T-helper 1 cell (primary cell): Measurements from ENCODE around the gene ST6GALNAC6.
"Not testable (repeated sequence)": the region's sequence is repeated elsewhere in the genome, so short reads cannot be mapped to it uniquely, and the experiment has no call there.

Source experiments
- DNase-seq, 5 donors: peaks; one replicate each; pipeline ENCODE4 v3.0.0-alpha.2; 2012 to 2020

Gene ST6GALNAC6

DNA sequence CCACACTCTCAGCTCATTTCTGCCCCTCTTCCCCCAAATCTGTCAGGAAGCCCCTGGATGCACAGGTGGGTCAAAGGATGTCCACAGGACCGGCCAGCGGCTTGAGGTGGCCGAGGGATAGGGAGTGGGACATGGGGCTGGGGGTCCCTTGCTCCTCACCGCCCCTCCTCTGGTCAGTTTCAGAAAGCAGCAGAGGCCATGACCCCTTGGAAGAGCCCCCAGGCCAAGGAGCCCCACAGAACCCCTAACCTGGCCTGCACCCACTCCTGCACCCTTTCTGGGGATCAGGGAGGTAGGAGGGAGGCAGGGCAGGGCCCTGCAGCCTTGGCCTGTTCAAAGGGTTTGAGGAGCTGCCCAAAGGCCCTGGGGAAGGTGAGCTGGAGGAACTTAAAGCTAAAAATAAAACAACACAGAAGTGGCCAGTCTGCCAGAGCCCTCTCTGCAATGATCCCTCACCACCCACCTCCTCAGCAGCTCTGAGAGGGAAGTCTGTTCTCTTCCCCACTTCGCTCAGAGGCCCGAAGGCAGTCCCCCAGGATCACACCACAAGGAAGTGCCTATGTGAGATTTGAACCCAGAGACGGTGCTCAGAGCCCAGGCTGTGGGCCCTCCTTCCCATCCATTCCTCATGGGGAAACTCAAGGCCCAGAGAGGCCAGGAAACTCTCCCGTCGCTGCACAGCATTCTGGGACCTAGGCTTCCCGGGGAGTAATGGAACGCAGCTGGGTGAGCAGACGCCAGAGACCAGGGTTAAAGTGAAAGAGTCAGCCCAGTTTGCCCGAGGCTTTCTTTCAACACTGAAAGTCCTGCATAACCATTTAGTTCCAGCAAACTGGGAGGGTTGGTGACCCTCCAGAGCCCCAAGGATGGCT, 45.9 kb downstream of the ST6GALNAC6 start:
- DNase-seq: no peak

GRCh38 chr9:127852829-127853228, 46.6 kb downstream of the ST6GALNAC6 start:
- DNase-seq: no peak

DNA sequence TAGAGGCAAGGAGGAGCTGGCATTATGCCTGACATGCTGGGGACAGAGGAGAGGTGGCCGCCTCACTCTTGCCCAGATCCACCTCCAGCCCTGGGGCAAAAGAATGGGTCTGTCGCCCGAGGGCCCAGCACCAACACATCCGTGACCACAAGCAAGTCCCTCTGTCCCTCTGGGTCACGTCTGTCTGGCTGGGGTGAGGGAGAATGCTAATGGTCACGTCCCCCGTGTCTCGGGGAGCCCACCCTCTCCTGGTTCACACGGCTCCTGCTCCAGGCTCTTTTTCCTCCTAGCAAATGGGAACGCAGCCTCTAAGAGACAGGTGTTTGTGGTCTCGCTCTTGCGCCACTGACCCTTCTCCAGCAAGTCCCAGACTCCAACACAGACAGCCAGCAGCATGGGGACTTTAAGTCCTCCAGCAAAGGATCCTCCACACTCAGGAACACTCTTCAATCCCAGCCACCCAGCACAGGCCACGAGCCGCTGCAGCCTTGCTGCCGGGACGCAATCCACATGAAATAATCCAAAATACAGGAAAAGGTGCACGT, 49.0 kb downstream of the ST6GALNAC6 start:
- no peak for DNase-seq

- DNase-seq: no peak
These were observed 50.5 kb downstream of the ST6GALNAC6 start for GRCh38 chr9:127848756-127849504.

- DNase-seq: no peak
These were observed 51.3 kb downstream of the ST6GALNAC6 start for GRCh38 chr9:127847833-127848755.

DNA sequence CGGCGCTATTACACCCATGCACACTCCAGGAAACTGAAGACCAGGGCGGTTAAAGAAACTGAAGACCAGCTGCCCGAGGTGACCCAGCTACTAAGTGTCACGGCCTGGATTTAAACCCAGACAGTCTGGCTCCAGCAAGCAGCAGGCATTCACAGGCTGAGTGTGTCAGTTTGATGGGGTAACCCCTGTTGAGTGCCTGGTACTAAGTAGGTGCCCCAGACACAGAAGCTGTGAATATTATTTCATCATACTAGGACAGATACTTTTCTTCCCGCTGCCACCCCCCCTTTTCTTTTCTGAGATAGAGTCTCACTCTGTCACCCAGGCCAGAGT, 52.3 kb downstream of the ST6GALNAC6 start:
- DNase-seq: no peak

GRCh38 chr9:127846443-127847177, 52.8 kb downstream of the ST6GALNAC6 start:
- no peak for DNase-seq

DNA sequence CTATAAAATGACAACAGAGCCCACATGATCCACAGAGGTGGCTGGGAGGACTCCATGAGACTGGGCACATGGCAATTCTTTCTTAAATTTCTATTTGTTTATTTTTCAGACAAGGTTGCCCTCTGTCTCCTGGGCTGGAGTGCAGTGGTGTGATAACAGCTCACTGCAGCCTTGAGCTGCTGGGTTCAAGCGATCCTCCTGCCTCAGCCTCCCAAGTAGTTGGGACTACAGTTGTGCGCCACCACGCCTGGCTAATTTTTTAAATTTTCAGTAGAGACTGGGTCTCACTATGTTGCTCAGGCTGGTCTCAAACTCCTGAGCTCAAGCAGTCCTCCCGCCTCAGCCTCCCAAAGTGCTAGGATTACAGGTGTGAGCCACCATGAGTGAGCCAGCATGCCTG, 53.8 kb downstream of the ST6GALNAC6 start:
- not testable (repeated sequence) for DNase-seq

DNA sequence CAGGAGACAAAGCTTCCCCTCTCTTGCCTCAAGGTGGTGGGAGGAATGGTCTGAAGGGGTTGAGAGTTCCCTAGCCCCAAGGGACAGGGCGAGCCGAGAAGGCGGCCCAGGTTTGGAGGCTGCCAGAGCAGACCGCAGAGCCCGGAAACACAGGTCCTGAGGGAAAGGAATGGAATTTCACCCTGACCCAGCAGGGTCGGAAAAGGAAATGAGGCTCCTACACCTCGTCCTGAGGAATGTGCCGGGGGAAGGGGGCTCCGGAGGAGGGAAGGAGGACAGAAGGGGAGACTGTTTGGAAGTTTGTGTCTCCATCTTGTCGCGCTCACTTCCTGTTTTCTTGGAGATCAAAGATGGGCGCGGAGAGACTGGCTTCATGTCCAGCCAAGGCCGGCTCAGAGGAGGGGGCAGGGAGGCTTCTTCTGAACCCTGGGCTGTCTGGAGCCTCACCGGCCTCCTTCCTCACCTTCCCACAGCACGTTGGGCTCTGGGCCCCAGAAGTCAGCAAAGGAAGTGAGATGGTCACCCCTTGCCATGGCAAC, 54.5 kb downstream of the ST6GALNAC6 start:
- no peak for DNase-seq

DNA sequence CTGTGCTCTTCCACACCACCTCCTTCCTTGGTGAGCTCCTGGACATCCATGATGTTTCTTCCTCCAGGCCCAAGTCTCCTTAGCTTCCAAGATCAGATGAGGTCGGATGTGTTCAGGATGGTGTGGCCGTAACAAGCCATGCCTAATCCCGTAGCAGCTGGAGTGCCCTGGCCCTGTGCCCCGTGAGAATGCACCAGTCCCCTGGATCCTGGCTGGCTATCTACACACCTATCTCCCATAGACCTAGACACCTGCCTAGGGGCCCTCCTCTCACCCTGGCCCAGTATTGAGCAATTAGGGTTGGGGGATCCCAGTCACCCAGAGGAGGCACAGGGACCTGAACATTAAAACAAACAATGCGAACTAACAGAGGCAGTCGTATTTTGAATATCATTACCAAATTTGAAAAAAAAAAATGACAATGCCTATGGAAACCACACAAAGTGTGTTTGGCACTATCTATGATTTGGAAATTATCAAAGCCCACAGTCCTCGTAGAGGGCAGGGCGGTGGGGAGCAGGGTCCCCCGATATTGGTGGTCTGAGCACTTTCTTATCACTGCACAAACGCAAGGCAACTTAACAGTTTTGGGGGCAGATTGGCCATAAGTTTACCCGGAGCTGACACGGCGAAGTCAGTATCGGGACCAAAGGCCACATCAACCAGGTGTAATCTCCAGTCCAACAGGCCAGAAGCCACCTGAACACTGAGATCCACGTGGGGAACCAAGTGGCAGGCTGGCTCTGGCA, 58.1 kb downstream of the ST6GALNAC6 start:
- no peak for DNase-seq

GRCh38 chr9:127838375-127839078, 60.9 kb downstream of the ST6GALNAC6 start:
- DNase-seq: no peak

GRCh38 chr9:127837346-127837745, 62.1 kb downstream of the ST6GALNAC6 start:
- DNase-seq: no peak

- not testable (repeated sequence) for DNase-seq
These were observed 62.8 kb downstream of the ST6GALNAC6 start for GRCh38 chr9:127836561-127836960.

DNA sequence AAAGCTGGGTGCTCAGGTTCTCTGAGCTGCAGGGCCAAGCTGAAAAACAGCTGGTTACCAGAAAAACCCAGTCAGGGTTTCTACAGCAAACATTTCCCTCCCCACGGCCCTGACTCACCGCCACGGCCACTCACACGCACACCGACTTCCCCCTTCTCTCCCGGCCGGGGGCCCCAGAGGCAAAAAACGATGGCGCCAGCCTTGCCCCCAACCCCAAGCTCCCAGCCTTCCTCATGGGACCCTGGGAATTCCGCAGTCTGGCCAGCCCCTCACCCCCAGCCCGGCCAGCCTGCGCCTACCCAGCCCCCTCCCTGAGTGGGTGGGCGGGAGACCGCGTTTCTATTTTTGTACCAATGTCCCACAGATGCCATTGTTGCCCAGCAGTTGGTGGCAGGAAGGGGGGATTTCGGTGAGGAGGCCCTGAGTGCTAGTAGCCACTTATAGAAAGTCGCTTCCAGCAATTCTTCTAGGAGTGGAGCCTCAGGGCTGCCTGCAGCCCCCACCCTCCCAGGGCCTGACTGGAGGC, 63.3 kb downstream of the ST6GALNAC6 start:
- no peak for DNase-seq
